Natural killer cell (primary cell): Measurements from ENCODE around the gene IRF1. TPM values are rescaled to one million over a fixed set of nuclear protein-coding genes. Genes with fewer than 3 reads are reported as not detected.

Experiments used
- ATAC-seq, 3 donors: fragments of 150-1000 bp in 2 of 3; fragments of 200-7000 bp in 1 of 3; cut with Tn5 transposase; 1 replicate in 1 of 3; 2 replicates in 2 of 3; pipeline ENCODE4 v1.10.0; 2021; ENCODE audit warnings: mild to moderate bottlenecking in 2 of 3, moderate library complexity in 2 of 3
- DNase-seq, 2 donors: peaks; one replicate each; pipeline versions ENCODE4 v3.0.0 to v3.0.0-alpha.2; 2013 to 2021; ENCODE audit warnings: mixed read lengths in 1 of 2
- H3K27ac ChIP-seq: one replicate; pipeline ENCODE4 v1.5.1; 2013; ENCODE audit warnings: mild to moderate bottlenecking, low read length
- H3K27me3 ChIP-seq: one replicate; pipeline ENCODE4 v1.6.1; 2013; ENCODE audit warnings: low read length; ENCODE audit not compliant: control insufficient read depth, insufficient read depth
- H3K36me3 ChIP-seq: one replicate; pipeline ENCODE4 v1.6.1; 2013; ENCODE audit warnings: low read length; ENCODE audit not compliant: control insufficient read depth, insufficient read depth
- H3K4me1 ChIP-seq: one replicate; pipeline ENCODE4 v1.6.1; 2013; ENCODE audit warnings: low read length; ENCODE audit not compliant: control insufficient read depth, insufficient read depth
- H3K4me3 ChIP-seq: one replicate; pipeline ENCODE4 v1.5.1; 2013; ENCODE audit warnings: low read length
- H3K9me3 ChIP-seq: one replicate; pipeline ENCODE4 v1.6.1; 2013; ENCODE audit warnings: low read length; ENCODE audit not compliant: control insufficient read depth, insufficient read depth
- H3K27ac Mint-ChIP-seq, 2 donors: one replicate each; pipeline ENCODE4 v1.8.0; 2022; ENCODE audit warnings: mild to moderate bottlenecking in 2 of 2, mixed read lengths in 2 of 2, moderate library complexity in 1 of 2
- H3K27me3 Mint-ChIP-seq, 2 donors: one replicate each; pipeline ENCODE4 v1.8.0; 2022; ENCODE audit warnings: low read depth in 2 of 2, mixed read lengths in 2 of 2
- H3K36me3 Mint-ChIP-seq: one replicate; pipeline ENCODE4 v1.8.0; 2022; ENCODE audit warnings: mixed read lengths
- H3K4me1 Mint-ChIP-seq, 2 donors: one replicate each; pipeline ENCODE4 v1.8.0; 2022; ENCODE audit warnings: mixed read lengths in 2 of 2
- H3K4me3 Mint-ChIP-seq: one replicate; pipeline ENCODE4 v1.8.0; 2022; ENCODE audit warnings: mild to moderate bottlenecking, moderate library complexity, mixed read lengths
- H3K9me3 Mint-ChIP-seq, 2 donors: one replicate each; pipeline ENCODE4 v1.8.0; 2022; ENCODE audit warnings: mixed read lengths in 2 of 2
- WGBS: methylation state at CpG from one replicate; pipeline ENCODE4 v1.1.7; 2013; ENCODE audit warnings: missing lambda C conversion rate; ENCODE audit not compliant: insufficient coverage; 5-methylcytosine and 5-hydroxymethylcytosine counted together
- intact Hi-C: fragments of 100-400 bp; cut with micrococcal nuclease; formaldehyde crosslinking; loops from one replicate; pipeline ENCODE4 v1.14.2; 2022
- total RNA-seq, 4 donors: library from RNA; stranded (reverse); fragments of 120-200 nt in 1 of 4; gene quantifications; one replicate each; pipeline versions ENCODE4 v1.2.3 to v1.2.4, GENCODE V29; 2013 to 2022
- TF ChIP-seq, protein P1 (sequence below): fragments of 200-600 bp; IDR thresholded peaks from one replicate; pipeline ENCODE4 v1.8.0; 2022; ENCODE audit warnings: antibody characterized with exemption

IRF1 gene
- total RNA-seq, 3 donors from 2014 or later (not counting 1 experiment from before 2014, with no cell fraction given): 1,190 to 1,513 (median 1,282) TPM

DNA sequence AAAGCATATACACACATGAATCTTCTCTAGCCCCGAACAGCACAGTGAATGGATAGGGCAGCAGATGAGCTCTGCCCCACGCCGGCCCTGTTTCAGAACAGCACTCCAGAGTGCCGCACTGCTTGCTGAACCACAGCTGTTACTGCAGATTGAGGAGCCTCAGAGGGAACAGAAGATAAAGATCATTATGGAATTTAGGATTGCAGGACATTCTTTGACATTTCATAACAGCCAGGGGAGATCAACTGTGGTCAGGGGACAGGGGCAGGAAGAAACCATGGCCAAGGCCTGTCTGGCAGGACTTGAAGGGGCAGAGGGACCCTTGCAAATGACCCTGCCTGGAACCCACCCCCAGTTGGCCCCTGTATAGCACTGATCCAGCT lies 20.6 kb downstream of the IRF1 start:
- Mint-ChIP-seq H3K4me1 (peaks cover 94% of the 10 kb centered on the region in 2 donors), H3K27me3 (no peaks in the 10 kb centered on the region), H3K4me3 (peak overlapping the region; percentile 71), H3K36me3 (no peaks in the 10 kb centered on the region), H3K27ac (peak overlapping the region; percentile 97 to 100), H3K9me3 (no peaks in the 10 kb centered on the region)
- Histone ChIP-seq H3K9me3 (no peaks in the 10 kb centered on the region), H3K36me3 (peaks cover 12% of the 10 kb centered on the region), H3K27me3 (no peaks in the 10 kb centered on the region), H3K4me1 (peaks cover 99% of the 10 kb centered on the region), H3K27ac (peak overlapping the region; percentile 85), H3K4me3 (no peak overlapping the region)
- ATAC-seq (no peak), DNase-seq (peak; percentile 17 to 30)
- TF ChIP-seq, protein P1, sequence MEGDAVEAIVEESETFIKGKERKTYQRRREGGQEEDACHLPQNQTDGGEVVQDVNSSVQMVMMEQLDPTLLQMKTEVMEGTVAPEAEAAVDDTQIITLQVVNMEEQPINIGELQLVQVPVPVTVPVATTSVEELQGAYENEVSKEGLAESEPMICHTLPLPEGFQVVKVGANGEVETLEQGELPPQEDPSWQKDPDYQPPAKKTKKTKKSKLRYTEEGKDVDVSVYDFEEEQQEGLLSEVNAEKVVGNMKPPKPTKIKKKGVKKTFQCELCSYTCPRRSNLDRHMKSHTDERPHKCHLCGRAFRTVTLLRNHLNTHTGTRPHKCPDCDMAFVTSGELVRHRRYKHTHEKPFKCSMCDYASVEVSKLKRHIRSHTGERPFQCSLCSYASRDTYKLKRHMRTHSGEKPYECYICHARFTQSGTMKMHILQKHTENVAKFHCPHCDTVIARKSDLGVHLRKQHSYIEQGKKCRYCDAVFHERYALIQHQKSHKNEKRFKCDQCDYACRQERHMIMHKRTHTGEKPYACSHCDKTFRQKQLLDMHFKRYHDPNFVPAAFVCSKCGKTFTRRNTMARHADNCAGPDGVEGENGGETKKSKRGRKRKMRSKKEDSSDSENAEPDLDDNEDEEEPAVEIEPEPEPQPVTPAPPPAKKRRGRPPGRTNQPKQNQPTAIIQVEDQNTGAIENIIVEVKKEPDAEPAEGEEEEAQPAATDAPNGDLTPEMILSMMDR: no peak
- 52% methylated on average over 4 of the region's 4 CpGs for WGBS
- intact Hi-C loops: no loop called here

DNA sequence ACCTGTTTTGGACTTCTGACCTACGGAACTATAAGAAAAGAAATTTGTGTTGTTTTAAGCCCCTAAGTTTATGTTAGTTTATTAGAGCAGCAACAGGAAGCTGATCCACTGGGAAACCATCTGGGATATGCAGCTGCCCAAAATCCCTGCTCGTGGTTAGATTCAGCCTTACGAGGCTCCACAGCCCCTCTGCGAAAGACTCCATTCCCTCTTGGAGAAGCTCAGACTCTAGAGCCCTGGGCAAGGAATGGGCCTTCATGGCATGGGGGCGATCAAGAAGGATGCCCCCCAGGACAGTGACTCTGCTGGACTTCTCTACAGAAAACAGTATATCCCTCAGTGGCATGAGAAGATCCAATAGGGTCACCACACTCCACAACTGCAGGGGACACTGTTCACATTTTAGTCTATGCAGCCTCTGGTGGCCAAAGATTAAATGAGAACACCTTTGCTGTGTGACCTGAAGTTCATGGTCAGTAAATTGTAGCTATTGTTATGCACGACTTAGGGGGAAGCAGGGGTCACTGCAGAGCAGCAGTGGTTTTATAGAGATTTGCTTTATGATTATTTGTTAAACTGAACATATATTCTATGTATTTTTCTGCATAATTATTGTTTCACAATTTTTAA lies 21.1 kb downstream of the IRF1 start:
- Mint-ChIP-seq H3K36me3 (no peaks in the 10 kb centered on the region), H3K4me3 (peak overlapping the region; percentile 80), H3K27me3 (no peaks in the 10 kb centered on the region), H3K9me3 (no peaks in the 10 kb centered on the region), H3K4me1 (peaks cover 94% of the 10 kb centered on the region in 2 donors), H3K27ac (peak overlapping the region; percentile 97 to 100)
- TF ChIP-seq, protein P1: no peak
- Histone ChIP-seq H3K27me3 (no peaks in the 10 kb centered on the region), H3K36me3 (peaks cover 12% of the 10 kb centered on the region), H3K9me3 (no peaks in the 10 kb centered on the region), H3K4me3 (no peak overlapping the region), H3K27ac (peak overlapping the region; percentile 85), H3K4me1 (peaks cover 99% of the 10 kb centered on the region)
- 82% methylated on average over 6 of the region's 6 CpGs for WGBS
- ATAC-seq (no peak), DNase-seq (peak; percentile 13 to 34)
- intact Hi-C loops: no loop called here

DNA sequence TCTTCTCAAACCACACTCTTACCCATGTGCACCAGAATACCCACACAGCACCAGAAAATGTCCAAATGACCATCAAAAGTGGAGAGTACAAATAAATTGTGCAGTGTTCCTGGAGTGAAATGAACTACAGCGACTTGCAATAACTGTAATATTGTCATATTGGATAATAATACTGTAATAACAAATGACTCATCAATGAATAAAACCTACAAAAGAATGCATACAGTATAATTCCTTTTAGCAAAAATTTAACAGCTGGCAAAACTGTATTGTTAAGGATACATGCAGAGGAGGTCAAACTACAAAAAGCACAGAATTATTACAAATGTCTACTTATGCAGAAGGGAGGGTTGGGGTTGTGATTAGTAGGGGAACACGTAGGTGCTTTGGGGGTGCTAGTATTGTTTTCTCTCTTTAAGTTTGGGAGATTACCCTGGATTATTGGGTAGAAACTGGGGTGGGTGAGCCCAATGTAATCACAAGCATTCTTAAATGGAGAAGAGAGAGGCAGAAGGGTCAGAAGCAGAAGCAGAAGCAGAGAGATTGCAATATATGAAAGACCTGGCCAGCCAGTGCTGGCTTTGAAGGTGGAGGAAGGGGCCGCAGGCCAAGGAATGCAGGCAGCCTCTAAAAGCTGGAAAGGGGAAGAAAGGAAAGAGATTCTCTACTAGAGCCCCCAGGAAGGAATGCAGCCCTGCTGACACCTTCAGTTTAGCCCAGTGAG lies 21.8 kb downstream of the IRF1 start:
- Mint-ChIP-seq H3K4me1 (peaks cover 94% of the 10 kb centered on the region in 2 donors), H3K36me3 (no peaks in the 10 kb centered on the region), H3K27ac (peak overlapping the region; percentile 97 to 100), H3K4me3 (peak overlapping the region; percentile 80), H3K9me3 (no peaks in the 10 kb centered on the region), H3K27me3 (no peaks in the 10 kb centered on the region)
- no peak for DNase-seq
- peak overlapping the region; percentile 85 for H3K27ac ChIP-seq
- H3K4me3 ChIP-seq: no peak overlapping the region
- 90% methylated on average over 2 of the region's 3 CpGs for WGBS
- no peaks in the 10 kb centered on the region for H3K27me3 ChIP-seq
- ATAC-seq: no peak
- no peaks in the 10 kb centered on the region for H3K9me3 ChIP-seq
- H3K36me3 ChIP-seq: peaks cover 14% of the 10 kb centered on the region
- intact Hi-C loops: no loop called here
- H3K4me1 ChIP-seq: peaks cover 99% of the 10 kb centered on the region
- TF ChIP-seq, protein P1: no peak
